HG02571 (cell line): ENCODE data around the gene PITRM1.
"Not testable (repeated sequence)": the region's sequence is repeated elsewhere in the genome, so short reads cannot be mapped to it uniquely, and the experiment has no call there.

Source experiments
- ATAC-seq: cut with Tn5 transposase; IDR thresholded peaks from one replicate; pipeline ENCODE4 v1.9.1; 2021; ENCODE audit warnings: mild to moderate bottlenecking, moderate library complexity; ENCODE audit not compliant: unreplicated experiment

PITRM1 gene

DNA sequence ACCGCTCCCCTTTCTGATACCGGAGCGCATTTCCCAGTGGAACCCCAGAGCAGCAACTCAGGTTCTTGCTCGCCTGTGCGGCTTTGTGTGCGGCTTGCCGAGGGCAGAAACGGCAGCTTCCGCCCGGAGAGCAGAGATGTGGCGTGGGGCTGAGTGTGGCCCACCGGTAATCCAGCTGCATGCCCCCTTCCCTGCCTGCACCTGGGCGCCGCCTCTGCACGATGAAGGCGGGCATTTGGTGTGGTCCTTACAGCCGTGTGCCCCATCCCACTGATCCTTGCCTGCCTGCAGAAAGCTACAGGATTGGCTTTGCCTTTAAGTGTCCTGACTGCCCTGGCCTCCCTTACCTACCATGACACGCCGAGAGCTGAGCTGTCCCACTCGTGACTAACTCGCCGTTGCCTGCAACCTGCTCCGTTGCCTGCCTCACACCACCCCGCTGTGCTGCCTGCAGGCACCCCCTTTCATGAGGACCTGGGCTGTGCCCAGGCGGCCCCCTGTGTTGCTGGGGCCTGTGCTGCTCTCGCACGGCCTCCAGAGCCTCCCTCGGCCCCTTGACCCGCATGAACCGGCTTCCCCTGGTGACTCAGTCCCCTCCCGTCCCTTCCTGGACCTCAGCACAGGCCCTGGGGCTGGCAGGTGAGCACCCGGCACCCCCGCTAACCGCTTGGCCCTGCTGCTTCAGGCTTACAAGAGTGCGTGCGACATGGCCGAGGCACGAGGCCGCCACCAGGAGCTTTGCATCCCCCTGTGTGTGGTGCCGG, 48.0 kb downstream of the PITRM1 start:
- ATAC-seq, result no peak

- ATAC-seq, result no peak
Observed at GRCh38 chr10:3123571-3124411, 48.8 kb downstream of the PITRM1 start.

- ATAC-seq, result no peak
Observed at GRCh38 chr10:3122486-3123205, 49.9 kb downstream of the PITRM1 start.

GRCh38 chr10:3122034-3122433, 50.5 kb downstream of the PITRM1 start:
- no peak for ATAC-seq

DNA sequence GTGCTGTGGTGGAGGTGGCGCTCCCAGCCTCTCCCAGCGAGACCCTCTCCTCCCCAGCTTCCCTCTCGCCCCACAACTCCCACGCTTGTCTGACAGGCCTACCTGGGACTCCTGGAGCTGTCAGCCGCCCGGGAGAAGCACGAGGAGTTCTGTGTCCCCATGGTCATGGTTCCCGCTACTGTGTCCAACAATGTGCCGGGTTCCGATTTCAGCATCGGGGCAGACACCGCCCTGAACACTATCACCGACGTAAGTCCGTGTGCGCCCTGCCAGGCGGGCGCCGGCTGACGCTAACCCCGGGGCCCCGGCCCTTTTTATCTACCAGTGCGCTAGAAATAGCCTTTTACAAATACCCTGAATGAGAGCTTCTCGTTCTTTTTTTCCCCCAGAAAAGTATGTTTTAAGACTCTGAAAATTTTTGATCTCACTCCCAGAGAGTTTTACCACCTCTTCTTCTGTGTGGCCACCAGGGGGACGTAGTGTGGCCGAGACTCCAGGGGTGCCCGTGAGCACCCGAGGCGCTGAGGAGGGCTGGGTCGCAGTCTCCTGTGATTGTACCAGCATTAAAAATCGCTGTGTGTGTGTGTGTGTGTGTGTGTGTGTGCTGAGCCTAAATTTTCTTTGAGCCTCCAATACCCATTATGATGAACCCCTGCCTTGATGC, 52.7 kb downstream of the PITRM1 start:
- ATAC-seq, result no peak

DNA sequence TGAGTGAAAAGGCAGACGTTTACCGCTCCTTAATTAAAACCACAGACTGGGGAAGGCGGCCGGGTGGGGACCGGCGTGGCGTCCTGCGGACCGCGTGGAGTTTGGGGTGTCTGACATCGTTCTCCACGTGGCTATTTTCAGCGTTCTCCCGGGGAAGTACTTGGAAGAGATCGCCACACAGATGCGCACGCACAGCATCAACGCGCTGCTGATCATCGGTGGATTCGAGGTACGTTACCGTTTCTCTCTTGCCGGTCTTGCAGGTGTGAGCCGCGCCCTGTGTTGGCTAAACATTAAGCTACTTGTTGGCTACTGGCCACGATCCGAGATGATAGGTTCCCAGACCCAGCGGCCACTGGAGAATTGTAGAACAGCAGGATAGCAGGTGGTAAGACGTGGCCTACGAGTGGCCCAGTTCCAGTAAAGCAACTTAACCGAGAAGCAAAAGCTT, 53.9 kb downstream of the PITRM1 start:
- ATAC-seq, result no peak

GRCh38 chr10:3117486-3117885, 55.1 kb downstream of the PITRM1 start:
- ATAC-seq, result no peak

GRCh38 chr10:3116508-3117100, 56.0 kb downstream of the PITRM1 start:
- ATAC-seq, result no peak

GRCh38 chr10:3115685-3116084, 56.9 kb downstream of the PITRM1 start:
- no peak for ATAC-seq

GRCh38 chr10:3113343-3113720, 59.2 kb downstream of the PITRM1 start:
- ATAC-seq, result no peak

DNA sequence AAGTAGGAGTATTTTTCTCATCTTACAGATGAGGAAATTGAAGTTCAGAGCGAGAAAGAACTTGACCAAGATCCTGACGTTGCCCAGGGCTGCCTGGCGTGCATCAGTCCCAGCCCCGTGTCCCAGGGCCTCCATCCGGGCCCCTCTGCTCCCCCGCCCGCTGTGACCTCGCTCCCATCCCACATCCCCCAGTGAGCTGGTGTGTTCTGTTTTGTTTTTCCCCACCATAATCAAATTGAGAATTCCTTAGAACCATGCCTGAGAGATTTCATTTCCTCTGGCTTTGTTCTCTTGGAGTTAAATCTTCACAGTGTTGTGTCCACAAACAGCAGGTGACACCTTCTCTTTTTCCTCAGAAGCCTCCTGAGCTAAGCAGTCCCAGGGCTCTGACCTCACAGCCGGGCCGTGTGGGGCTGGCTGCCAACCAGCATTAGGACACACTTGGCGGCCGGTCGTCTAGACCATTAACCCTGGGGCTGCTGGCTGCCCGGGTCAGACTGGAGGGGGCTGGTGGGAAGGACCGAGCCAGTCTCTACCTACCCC, 60.9 kb downstream of the PITRM1 start:
- ATAC-seq, result no peak

- no peak for ATAC-seq
Observed at GRCh38 chr10:3110782-3111620, 61.6 kb downstream of the PITRM1 start.

DNA sequence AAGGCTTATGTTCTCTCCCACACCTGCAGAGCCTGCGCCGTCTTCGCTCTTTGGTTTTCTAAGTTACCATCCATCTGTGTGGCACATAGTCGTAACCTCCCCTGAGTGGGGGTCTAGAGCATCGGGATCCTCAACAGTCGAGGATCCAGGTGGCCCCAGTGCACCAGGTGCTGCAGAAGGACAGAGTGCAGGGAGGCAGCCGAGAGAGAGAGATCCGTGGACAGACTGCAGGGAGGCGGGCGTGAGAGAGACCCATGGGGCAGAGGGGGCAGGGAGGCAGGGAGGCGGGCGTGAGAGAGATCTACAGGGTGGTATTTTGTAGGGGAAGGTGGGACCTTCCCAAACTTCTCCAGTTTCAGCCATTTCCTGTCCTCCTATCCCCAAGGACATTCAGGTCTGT, 62.9 kb downstream of the PITRM1 start:
- no peak for ATAC-seq

- no peak for ATAC-seq
Observed at GRCh38 chr10:3109196-3109595, 63.4 kb downstream of the PITRM1 start.

- no peak for ATAC-seq
Observed at GRCh38 chr10:3108575-3109105, 63.9 kb downstream of the PITRM1 start.

GRCh38 chr10:3108033-3108432, 64.5 kb downstream of the PITRM1 start:
- ATAC-seq, result no peak

DNA sequence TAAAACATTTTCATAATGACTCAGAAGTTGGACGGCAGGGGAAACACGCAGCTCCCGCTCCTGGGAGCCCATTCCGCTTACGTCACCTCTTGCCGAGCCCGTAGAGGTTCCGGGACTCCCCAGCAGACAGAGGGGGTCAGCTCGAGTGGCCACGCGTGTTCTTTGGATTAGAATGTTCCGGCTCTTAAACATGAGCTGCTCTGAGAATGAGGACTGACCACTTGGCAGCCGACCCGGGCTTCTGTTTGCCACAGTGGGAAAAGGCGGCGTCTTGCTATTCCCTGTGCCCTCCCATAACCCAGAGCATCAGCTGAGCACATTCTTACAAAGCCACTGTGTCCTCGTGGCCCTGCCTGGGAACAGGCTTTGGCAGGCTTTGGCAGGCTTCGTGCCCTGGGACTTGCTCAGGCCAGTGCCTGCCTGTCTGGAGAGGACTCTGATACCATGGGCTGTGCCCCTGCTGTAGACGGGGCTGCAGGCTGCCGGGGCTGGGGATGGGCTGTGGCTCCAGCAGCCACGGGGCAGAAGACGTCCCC, 65.1 kb downstream of the PITRM1 start:
- ATAC-seq, result no peak

DNA sequence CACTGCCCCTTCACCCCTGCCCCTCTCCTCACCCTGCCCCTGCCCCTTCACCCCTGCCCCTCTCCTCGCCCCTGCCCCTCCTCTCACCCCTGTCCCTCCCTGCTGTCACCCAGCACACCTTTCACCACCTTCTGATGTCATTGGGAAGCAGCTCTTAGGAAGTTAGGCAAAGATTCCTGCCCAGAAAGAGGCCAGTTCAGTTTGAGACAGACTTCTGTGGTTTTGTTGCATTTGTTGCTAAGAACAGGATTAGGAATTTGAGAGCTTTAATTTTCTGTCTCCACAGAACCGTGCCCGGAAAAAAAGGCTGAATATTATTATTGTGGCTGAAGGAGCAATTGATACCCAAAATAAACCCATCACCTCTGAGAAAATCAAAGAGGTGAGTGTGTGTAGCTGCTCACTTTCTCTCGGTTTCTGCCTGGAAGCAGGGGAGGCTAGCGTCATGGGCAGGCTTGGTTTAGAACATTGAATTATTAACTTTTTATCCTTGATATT, 65.6 kb downstream of the PITRM1 start:
- ATAC-seq, result no peak

- ATAC-seq, result not testable (repeated sequence)
Observed at GRCh38 chr10:3106328-3106727, 66.3 kb downstream of the PITRM1 start.
